AG10803 (cell line): ENCODE results near the gene FUT8.

ENCODE experiments used
- DNase-seq: peaks from one replicate; pipeline ENCODE4 v3.0.0; 2010; ENCODE audit warnings: low read depth
- H3K4me3 ChIP-seq: 2 replicates; pipeline ENCODE4 v1.5.1; 2011; ENCODE audit warnings: mild to moderate bottlenecking, low read length, control low read depth
- CTCF ChIP-seq: conservative IDR thresholded peaks from 2 replicates; pipeline ENCODE4 v1.5.1; 2011; ENCODE audit warnings: mild to moderate bottlenecking, low read length, control low read depth, inconsistent platforms

The FUT8 gene

GRCh38 chr14:65492266-65492665 lies 79.7 kb downstream of the FUT8 start:
- no peak overlapping the region for H3K4me3 ChIP-seq
- TF ChIP-seq CTCF: no peak
- DNase-seq: no peak

GRCh38 chr14:65495196-65495595 lies 82.7 kb downstream of the FUT8 start:
- TF ChIP-seq CTCF: no peak
- no peak for DNase-seq
- H3K4me3 ChIP-seq: no peak overlapping the region

- no peak for TF ChIP-seq CTCF
- no peak overlapping the region for H3K4me3 ChIP-seq
- peak; percentile 61 for DNase-seq
Observed at GRCh38 chr14:65496178-65496993, 83.9 kb downstream of the FUT8 start.

GRCh38 chr14:65499138-65499537 lies 86.6 kb downstream of the FUT8 start:
- DNase-seq: no peak
- H3K4me3 ChIP-seq: no peak overlapping the region
- TF ChIP-seq CTCF: no peak

GRCh38 chr14:65500075-65500474 lies 87.5 kb downstream of the FUT8 start:
- H3K4me3 ChIP-seq: no peak overlapping the region
- DNase-seq: no peak
- no peak for TF ChIP-seq CTCF

GRCh38 chr14:65501328-65501727 lies 88.8 kb downstream of the FUT8 start:
- no peak overlapping the region for H3K4me3 ChIP-seq
- TF ChIP-seq CTCF: peak; percentile 17; the same call in 1 of the 2 replicates
- DNase-seq: no peak

GRCh38 chr14:65502676-65503124 lies 90.2 kb downstream of the FUT8 start:
- H3K4me3 ChIP-seq: no peak overlapping the region
- peak; percentile 65 for DNase-seq
- TF ChIP-seq CTCF: no peak
